22Rv1 (cell line): Measurements from ENCODE around the gene WRAP73.

ENCODE experiments used
- H3K27ac ChIP-seq: fragments of 450-650 bp; 2 replicates; pipeline ENCODE4 v1.5.1; 2017
- ZFX ChIP-seq: fragments of 450-650 bp; IDR thresholded peaks from 2 replicates; pipeline ENCODE4 v1.6.1; 2017; ENCODE audit warnings: antibody characterized with exemption, borderline replicate concordance
- TF ChIP-seq, protein P1 (sequence below): fragments of 450-650 bp; IDR thresholded peaks from 2 replicates; pipeline ENCODE4 v1.5.1; 2017; ENCODE audit warnings: mild to moderate bottlenecking

The WRAP73 gene

DNA sequence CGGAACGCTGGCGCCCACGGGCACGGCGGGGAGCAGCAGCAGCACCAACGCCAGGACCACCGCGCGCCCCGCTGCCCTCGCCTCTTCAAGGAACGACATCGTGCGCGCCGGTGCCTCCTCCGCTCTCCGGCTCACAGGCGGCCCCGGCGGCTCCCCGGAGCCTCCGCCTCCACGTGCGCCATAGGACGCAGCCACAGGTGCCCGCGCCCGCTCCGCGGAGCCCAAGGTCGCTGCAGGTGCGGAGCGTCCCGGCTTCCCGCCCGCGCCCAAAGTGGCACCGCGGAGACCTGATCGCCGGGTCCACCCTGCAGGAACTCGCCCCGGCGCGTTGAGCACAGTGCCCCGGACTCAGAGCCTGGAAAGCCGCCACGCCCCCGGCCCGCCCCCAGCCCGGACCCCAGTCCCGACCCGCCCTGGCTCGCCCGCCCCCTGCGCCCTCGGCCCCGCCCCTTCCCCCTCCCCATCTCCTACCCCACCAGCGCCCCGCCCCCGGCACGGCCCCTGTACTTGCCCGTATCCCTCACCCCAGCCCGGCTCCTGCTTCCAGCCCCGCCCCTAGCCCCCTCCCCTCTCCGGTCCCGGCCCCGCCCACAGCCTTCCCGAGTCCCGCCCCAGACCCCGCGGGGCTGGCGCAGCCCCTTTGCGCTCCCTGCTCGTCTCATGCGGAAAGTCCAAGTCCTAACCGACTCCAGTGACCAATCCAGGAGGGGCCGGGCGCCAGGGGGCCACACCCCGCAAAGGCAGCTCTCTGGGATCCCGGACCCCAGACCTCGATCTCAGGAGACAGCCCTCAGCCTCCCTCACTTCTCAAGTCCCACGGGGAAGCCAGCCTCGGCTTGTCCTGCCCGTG is 38.5 kb downstream of the WRAP73 start, which contains the start of gene MEGF6:
Gene MEGF6, minus strand, starts transcription at position 339 of the 850 bp plus-strand sequence. Its CDS starts 240 bp downstream, at position 99.
- H3K27ac ChIP-seq = no peak within 1 kb of the TSS
- TF ChIP-seq, protein P1, sequence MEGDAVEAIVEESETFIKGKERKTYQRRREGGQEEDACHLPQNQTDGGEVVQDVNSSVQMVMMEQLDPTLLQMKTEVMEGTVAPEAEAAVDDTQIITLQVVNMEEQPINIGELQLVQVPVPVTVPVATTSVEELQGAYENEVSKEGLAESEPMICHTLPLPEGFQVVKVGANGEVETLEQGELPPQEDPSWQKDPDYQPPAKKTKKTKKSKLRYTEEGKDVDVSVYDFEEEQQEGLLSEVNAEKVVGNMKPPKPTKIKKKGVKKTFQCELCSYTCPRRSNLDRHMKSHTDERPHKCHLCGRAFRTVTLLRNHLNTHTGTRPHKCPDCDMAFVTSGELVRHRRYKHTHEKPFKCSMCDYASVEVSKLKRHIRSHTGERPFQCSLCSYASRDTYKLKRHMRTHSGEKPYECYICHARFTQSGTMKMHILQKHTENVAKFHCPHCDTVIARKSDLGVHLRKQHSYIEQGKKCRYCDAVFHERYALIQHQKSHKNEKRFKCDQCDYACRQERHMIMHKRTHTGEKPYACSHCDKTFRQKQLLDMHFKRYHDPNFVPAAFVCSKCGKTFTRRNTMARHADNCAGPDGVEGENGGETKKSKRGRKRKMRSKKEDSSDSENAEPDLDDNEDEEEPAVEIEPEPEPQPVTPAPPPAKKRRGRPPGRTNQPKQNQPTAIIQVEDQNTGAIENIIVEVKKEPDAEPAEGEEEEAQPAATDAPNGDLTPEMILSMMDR = no peak
- TF ChIP-seq ZFX = no peak

DNA sequence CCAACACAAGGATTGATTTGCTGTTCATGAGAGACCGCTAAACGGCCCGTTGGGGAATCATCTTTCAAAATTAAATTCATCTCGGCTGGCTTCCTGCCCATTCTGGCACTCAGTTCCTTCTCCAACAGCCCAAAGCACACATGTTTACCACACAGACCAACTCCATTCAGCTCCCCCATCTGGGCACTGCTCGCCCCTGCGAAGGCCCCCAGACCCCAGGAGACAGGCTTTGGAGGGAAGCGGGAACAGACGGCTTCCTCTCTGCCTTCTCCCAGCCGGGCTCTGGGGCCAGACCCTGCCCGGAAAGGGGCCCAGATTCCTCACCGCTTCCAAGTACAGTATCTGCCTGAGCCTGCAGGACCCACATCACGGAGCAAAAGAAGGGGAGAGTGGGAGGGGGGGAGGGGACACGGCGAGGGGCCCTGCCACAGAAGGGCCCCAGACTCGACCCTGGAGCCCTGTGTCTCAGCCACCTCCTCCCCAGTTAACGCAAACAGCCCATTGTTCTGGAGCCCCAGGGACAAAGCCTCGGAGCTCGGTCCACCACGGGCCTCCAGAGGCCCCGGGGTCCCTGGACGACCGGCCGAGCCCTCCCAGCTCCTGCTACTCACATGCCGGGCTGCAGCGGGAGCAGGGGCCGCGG is 39.3 kb downstream of the WRAP73 start:
- no peak for TF ChIP-seq ZFX
- TF ChIP-seq, protein P1 = no peak
- no peak overlapping the region for H3K27ac ChIP-seq

DNA sequence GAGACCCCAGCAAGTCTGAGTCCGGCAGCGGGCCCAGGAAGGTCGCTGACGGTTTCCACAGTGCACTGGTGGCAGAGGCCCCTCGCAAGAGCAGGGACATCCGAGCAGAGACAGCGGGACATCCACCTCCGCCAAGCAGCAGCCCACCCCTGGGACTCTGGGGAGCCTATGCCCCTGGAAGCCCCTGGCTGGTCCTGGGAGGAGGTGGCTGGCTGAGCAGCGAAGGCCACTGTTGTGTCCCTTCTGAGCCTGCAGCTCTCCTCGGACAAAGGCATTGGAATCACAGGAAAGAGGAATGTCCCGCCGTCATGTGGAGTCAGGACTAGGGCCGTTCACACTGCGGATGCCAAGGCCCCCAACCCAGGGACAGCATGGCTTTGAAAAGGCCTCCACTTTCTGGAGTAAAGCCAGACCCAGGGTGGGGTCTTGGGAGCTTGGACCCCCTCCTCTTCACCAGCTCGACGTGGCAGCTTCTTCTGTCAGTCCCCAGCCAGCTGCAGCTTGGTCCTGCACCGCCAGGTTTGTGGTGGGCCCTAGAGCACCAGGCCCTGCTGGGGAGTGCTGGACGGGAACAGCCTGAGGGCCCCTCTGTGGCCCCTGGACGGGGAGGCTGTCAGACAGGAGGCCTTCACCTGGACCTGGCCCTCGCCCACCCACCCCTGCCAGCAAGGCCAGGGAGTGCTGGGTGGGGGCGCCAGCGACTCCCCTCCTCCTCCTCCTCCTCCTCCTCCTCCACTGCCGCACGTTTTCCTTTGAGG is 40.0 kb downstream of the WRAP73 start:
- no peak for TF ChIP-seq ZFX
- TF ChIP-seq, protein P1 = no peak
- H3K27ac ChIP-seq = no peak overlapping the region

DNA sequence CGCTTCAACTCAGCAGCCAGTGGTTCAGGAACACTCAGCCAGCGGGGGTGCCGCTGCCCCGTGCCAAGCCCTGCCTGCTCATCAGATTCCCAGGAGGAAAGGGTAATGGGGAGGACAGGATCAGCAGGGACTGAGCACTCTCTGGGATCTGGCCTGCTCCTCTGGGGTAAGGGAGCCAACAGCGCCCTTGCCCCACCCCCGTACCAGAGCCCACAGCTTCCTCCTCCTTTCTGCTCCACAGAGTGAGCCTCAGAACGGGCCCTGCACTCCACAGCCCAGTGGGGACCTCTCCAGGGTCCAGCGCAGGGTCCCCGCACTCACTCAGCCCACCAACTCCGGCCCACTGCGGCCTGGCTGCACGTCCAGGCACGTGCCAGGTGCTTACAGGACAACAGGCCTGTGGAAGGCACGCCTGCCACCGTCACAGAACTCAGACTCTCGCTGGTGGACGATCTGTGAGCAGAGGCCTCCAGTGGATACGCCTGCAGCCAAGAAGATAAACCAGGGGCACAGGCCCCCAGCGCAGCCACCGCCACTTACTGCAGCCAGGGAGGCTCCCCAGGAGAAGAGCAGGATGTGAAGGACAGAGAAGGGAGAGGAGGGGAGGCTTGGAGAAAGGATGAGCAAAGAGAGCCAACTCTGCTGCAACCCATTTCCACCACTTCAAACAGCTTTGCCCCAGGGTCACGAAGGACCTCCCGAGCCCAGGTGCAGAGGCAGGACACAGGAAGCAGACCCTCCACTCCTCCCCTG is 40.7 kb downstream of the WRAP73 start:
- TF ChIP-seq, protein P1 = no peak
- TF ChIP-seq ZFX = no peak
- no peak overlapping the region for H3K27ac ChIP-seq

DNA sequence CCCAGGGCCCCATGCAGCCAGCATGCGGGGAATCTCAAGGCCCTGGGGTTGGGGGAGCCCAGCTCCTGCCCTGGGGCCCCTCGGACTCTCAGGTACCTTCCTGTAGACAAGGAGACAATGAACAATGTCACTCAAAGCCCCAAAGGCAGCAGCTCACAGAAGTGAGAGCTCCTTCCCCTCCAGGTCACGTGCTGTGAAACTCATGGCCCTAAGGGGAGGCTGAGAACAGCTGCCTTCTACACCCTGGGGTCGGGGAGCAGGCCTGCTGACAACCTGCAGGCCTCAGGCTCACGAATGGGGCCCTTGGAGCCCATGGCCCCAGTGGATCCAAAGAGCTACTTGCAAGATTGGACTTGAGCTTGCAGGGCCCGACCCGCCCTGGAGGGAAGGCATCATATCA is 41.7 kb downstream of the WRAP73 start:
- TF ChIP-seq, protein P1 = no peak
- H3K27ac ChIP-seq = no peak overlapping the region

DNA sequence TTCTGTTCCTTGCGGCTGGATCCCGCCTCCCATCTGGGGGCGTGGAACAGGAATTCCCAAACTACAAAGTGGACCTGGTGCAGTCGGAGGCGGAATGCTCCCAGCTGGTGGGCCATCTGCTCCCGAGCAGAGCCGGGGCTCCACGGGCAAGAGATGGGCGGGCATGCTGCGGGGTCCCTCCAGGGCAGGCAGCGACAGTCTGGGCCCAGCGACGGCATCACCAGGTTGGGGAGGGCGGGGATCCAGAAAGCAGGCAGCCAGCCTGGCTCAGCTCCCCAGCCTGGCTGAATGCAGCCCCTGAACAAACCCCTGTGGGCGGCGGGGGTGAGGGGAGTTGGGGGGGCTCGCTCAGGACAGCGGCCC is 42.2 kb downstream of the WRAP73 start:
- TF ChIP-seq ZFX = no peak
- TF ChIP-seq, protein P1 = no peak
- H3K27ac ChIP-seq = no peak overlapping the region
